ENCODE data around the gene GARRE1.

Gene GARRE1

DNA sequence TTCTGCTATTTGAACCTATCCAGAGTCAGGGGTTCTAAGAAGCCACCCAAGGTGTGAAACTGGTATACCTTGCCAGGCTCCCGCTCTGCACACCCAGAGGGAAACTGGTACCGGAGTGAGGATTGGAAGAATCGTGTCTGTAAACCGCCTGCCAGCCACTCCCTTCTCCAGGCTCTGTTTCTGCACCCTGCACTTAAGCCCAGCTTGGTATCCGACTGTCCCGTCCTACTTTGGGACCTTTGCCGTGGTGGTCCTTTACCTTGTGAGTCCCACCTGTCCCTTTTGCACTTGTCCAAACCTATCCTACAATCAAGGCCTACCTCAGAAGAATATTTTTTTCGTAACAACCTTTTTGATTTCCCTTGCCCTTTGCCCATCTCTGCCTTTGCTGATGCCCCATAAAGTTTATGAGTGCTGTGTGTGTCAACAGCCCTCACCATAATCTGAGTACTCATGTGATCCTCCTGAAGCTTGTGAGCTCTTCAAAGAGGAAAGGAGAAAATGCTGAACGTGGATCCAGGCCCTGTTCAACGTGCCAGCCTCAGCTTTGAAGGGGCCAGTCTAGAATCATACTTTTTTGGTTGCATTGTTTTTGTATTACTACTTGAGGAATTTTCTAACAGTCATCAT, 44.7 kb downstream of the GARRE1 start:
- no peak for DNase-seq

DNA sequence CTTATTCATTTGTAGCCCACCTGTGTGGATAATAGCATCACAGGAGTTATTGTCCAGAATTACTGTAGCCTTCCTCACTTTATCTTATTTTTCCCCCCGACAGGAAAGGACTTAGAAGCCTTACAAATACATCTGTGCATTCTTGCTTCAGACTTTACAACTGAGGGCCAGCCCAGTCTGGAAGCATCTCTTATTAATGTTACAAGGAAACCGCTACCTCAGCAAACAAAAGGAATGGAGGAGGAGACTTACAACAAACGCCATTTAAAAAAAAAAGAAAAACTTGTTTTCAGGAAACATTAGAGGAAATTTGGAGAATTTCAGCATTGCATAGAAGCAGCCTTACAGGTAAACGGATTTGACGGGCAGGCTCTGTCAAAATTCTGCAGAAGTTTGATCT, 45.2 kb downstream of the GARRE1 start:
- no peak for DNase-seq

- DNase-seq = no peak
Measured at GRCh38 chr19:34300380-34300779, 46.0 kb downstream of the GARRE1 start.

DNA sequence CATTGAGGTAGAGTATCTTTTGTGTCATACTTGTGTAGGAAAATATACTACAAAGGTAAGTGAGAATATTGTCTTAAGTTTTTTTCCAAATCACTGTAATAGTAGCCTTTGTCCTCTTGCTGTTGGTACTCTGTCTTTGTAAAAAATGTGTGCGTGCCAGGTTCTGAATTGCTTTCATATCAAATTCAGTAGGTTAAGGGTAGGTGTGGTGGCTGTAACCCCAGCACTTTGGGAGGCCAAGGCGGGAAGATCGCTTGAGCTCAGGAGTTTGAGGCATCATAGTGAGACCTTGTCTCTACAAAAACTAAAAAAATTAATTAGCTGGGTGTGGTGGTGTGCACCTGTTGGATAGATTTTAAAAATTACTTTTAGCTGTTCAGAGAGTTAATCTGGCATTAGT, 46.6 kb downstream of the GARRE1 start:
- DNase-seq = no peak
